Hepatocyte (in vitro differentiated cells): ENCODE measurements around the gene PLCXD3.

ENCODE experiments used
- EZH2 ChIP-seq: fragments of 200-600 bp; sonication (generic); IDR thresholded peaks from 2 replicates; pipeline ENCODE4 v1.6.1; 2016; ENCODE audit warnings: antibody characterized with exemption, mild to moderate bottlenecking, borderline replicate concordance
- EZH2phosphoT487 ChIP-seq: fragments of 200-600 bp; sonication (generic); IDR thresholded peaks from one replicate; pipeline ENCODE4 v1.6.1; 2018; ENCODE audit warnings: antibody characterized with exemption, mild to moderate bottlenecking, low read depth, moderate library complexity; ENCODE audit not compliant: unreplicated experiment, severe bottlenecking
- TF ChIP-seq, protein P1 (sequence below): fragments of 200-600 bp; sonication (generic); IDR thresholded peaks from 2 replicates; pipeline ENCODE4 v1.5.1; 2016; ENCODE audit warnings: antibody characterized with exemption, mild to moderate bottlenecking; ENCODE audit not compliant: poor library complexity

- TF ChIP-seq EZH2phosphoT487 (no peak), EZH2 (no peak)
- TF ChIP-seq, protein P1, sequence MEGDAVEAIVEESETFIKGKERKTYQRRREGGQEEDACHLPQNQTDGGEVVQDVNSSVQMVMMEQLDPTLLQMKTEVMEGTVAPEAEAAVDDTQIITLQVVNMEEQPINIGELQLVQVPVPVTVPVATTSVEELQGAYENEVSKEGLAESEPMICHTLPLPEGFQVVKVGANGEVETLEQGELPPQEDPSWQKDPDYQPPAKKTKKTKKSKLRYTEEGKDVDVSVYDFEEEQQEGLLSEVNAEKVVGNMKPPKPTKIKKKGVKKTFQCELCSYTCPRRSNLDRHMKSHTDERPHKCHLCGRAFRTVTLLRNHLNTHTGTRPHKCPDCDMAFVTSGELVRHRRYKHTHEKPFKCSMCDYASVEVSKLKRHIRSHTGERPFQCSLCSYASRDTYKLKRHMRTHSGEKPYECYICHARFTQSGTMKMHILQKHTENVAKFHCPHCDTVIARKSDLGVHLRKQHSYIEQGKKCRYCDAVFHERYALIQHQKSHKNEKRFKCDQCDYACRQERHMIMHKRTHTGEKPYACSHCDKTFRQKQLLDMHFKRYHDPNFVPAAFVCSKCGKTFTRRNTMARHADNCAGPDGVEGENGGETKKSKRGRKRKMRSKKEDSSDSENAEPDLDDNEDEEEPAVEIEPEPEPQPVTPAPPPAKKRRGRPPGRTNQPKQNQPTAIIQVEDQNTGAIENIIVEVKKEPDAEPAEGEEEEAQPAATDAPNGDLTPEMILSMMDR, result no peak
These were observed 11.9 kb upstream of the PLCXD3 start for GRCh38 chr5:41522193-41522786.
